HG03103 (cell line): ENCODE results near the gene TBL1X.

ENCODE experiments used
- ATAC-seq: cut with Tn5 transposase; IDR thresholded peaks from one replicate; pipeline ENCODE4 v1.9.1; 2021; ENCODE audit warnings: low read depth; ENCODE audit not compliant: unreplicated experiment

Gene TBL1X

GRCh38 chrX:9687899-9688298, 223.0 kb downstream of the TBL1X start:
- no peak for ATAC-seq

- no peak for ATAC-seq
These were observed 224.0 kb downstream of the TBL1X start for GRCh38 chrX:9688833-9689232.

GRCh38 chrX:9690046-9690445, 225.2 kb downstream of the TBL1X start:
- no peak for ATAC-seq

GRCh38 chrX:9693307-9694001, 228.6 kb downstream of the TBL1X start:
- ATAC-seq = no peak

- ATAC-seq = no peak
These were observed 233.7 kb downstream of the TBL1X start for GRCh38 chrX:9698576-9698975.

GRCh38 chrX:9700555-9700954, 235.7 kb downstream of the TBL1X start:
- no peak for ATAC-seq

- no peak for ATAC-seq
These were observed 236.9 kb downstream of the TBL1X start for GRCh38 chrX:9701790-9702189.

- ATAC-seq = no peak
These were observed 238.5 kb downstream of the TBL1X start for GRCh38 chrX:9703406-9703805.

GRCh38 chrX:9704876-9705465, 240.1 kb downstream of the TBL1X start:
- no peak for ATAC-seq

- ATAC-seq = no peak
These were observed 241.6 kb downstream of the TBL1X start for GRCh38 chrX:9706421-9706820.

- no peak for ATAC-seq
These were observed 242.6 kb downstream of the TBL1X start for GRCh38 chrX:9707306-9708033.

GRCh38 chrX:9708086-9708485, 243.2 kb downstream of the TBL1X start:
- no peak for ATAC-seq

GRCh38 chrX:9708923-9709553, 244.2 kb downstream of the TBL1X start:
- ATAC-seq = peak; percentile 71

GRCh38 chrX:9710332-9710731, 245.5 kb downstream of the TBL1X start:
- no peak for ATAC-seq

GRCh38 chrX:9717376-9717775, 252.5 kb downstream of the TBL1X start:
- no peak for ATAC-seq

GRCh38 chrX:9724711-9725110, 259.9 kb downstream of the TBL1X start:
- ATAC-seq = no peak

- no peak for ATAC-seq
These were observed 263.4 kb downstream of the TBL1X start for GRCh38 chrX:9728261-9728660.

- no peak for ATAC-seq
These were observed 264.5 kb downstream of the TBL1X start for GRCh38 chrX:9729171-9729885.

- no peak for ATAC-seq
These were observed 265.2 kb downstream of the TBL1X start for GRCh38 chrX:9730078-9730477.

GRCh38 chrX:9730752-9731151, 265.9 kb downstream of the TBL1X start:
- ATAC-seq = no peak

- ATAC-seq = no peak
These were observed 272.5 kb downstream of the TBL1X start for GRCh38 chrX:9737363-9737762.
